HL-60 (cell line): ENCODE data around the gene JMJD4.

ENCODE experiments used
- DNase-seq, 2 experiments: peaks; one replicate each; pipeline ENCODE4 v3.0.0-alpha.2; 2010 to 2020; ENCODE audit warnings: low read depth in 1 of 2, low spot score in 1 of 2
- H3K27ac ChIP-seq: fragments of 250-450 bp; sonication (Bioruptor Pico); replicated peaks from 2 replicates; pipeline ENCODE4 v1.5.1; 2020; ENCODE audit warnings: mild to moderate bottlenecking, moderate library complexity
- H3K27me3 ChIP-seq: fragments of 250-450 bp; sonication (Bioruptor Pico); 2 replicates; pipeline ENCODE4 v1.5.1; 2021; ENCODE audit warnings: mild to moderate bottlenecking, moderate library complexity; ENCODE audit not compliant: insufficient read depth, poor library complexity, severe bottlenecking
- H3K4me3 ChIP-seq: replicated peaks from 2 replicates; pipeline ENCODE4 v1.5.1; 2011; ENCODE audit warnings: mild to moderate bottlenecking, control low read depth, low read length; ENCODE audit not compliant: insufficient read depth
- GABPA ChIP-seq: IDR thresholded peaks from 2 replicates; pipeline ENCODE4 v1.6.1; 2012; ENCODE audit warnings: low read depth
- POLR2AphosphoS5 ChIP-seq: IDR thresholded peaks from 2 replicates; pipeline ENCODE4 v1.6.1; 2012; ENCODE audit warnings: low read depth
- SPI1 ChIP-seq: IDR thresholded peaks from 2 replicates; pipeline ENCODE4 v1.6.1; 2012; ENCODE audit warnings: low read depth, mild to moderate bottlenecking, borderline replicate concordance
- TF ChIP-seq, protein P1 (sequence below): IDR thresholded peaks from one replicate; pipeline ENCODE4 v1.5.1; 2011; ENCODE audit warnings: low read length, control low read depth, inconsistent platforms; ENCODE audit not compliant: insufficient read depth
- TF ChIP-seq, protein P2 (sequence below): IDR thresholded peaks from 2 replicates; pipeline ENCODE4 v1.6.1; 2012; ENCODE audit warnings: low read depth; ENCODE audit not compliant: insufficient replicate concordance

Gene JMJD4

DNA sequence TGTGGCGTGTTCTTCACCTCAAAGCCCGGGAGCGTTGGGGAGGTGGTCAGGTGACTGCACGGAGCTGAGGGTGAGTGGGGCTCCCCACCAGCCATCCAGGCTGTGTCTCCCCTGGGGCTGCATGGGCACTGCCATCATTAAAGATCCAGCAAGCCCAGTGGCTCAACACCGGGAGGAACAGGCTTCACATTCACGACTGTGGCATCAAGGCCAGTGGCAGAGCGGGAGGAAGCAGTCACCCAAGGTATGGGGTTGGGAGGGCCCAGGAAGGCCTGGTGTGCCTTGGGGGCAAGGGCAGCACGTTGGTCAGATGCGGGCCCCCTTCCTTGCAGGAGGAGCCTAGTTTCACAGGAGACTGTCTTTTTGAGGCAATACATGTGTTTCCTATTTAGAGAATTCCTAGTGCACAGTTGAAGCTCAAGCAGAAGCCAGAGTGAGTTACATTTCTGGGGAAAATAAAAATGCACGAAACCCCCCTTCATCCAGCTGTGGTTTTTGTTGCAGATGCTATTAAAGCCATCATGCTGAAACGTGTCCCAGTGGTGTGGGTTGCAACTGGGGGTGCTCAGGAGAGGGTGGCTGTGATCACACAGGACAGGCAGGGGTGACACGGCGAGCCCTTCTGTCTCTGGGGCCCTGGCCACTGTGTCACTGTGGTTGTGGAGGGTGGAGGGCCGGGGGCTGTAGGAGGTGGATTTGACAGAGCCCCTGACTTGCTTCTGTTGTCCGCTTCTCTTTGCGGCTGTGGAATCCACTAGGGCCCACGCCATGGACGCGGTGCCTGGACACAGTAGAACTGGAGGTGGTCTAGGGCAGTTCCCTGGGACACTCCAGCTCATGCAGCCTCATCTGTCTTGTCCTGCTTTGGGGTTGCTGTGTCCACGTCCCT is 34.2 kb upstream of the JMJD4 start:
- Histone ChIP-seq H3K27ac (no peak overlapping the region), H3K4me3 (no peak overlapping the region), H3K27me3 (no peaks in the 10 kb centered on the region)
- TF ChIP-seq POLR2AphosphoS5 (no peak), SPI1 (no peak), GABPA (no peak)
- TF ChIP-seq, protein P1, sequence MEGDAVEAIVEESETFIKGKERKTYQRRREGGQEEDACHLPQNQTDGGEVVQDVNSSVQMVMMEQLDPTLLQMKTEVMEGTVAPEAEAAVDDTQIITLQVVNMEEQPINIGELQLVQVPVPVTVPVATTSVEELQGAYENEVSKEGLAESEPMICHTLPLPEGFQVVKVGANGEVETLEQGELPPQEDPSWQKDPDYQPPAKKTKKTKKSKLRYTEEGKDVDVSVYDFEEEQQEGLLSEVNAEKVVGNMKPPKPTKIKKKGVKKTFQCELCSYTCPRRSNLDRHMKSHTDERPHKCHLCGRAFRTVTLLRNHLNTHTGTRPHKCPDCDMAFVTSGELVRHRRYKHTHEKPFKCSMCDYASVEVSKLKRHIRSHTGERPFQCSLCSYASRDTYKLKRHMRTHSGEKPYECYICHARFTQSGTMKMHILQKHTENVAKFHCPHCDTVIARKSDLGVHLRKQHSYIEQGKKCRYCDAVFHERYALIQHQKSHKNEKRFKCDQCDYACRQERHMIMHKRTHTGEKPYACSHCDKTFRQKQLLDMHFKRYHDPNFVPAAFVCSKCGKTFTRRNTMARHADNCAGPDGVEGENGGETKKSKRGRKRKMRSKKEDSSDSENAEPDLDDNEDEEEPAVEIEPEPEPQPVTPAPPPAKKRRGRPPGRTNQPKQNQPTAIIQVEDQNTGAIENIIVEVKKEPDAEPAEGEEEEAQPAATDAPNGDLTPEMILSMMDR: no peak
- TF ChIP-seq, protein P2, sequence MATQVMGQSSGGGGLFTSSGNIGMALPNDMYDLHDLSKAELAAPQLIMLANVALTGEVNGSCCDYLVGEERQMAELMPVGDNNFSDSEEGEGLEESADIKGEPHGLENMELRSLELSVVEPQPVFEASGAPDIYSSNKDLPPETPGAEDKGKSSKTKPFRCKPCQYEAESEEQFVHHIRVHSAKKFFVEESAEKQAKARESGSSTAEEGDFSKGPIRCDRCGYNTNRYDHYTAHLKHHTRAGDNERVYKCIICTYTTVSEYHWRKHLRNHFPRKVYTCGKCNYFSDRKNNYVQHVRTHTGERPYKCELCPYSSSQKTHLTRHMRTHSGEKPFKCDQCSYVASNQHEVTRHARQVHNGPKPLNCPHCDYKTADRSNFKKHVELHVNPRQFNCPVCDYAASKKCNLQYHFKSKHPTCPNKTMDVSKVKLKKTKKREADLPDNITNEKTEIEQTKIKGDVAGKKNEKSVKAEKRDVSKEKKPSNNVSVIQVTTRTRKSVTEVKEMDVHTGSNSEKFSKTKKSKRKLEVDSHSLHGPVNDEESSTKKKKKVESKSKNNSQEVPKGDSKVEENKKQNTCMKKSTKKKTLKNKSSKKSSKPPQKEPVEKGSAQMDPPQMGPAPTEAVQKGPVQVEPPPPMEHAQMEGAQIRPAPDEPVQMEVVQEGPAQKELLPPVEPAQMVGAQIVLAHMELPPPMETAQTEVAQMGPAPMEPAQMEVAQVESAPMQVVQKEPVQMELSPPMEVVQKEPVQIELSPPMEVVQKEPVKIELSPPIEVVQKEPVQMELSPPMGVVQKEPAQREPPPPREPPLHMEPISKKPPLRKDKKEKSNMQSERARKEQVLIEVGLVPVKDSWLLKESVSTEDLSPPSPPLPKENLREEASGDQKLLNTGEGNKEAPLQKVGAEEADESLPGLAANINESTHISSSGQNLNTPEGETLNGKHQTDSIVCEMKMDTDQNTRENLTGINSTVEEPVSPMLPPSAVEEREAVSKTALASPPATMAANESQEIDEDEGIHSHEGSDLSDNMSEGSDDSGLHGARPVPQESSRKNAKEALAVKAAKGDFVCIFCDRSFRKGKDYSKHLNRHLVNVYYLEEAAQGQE: no peak
- no peak for DNase-seq

DNA sequence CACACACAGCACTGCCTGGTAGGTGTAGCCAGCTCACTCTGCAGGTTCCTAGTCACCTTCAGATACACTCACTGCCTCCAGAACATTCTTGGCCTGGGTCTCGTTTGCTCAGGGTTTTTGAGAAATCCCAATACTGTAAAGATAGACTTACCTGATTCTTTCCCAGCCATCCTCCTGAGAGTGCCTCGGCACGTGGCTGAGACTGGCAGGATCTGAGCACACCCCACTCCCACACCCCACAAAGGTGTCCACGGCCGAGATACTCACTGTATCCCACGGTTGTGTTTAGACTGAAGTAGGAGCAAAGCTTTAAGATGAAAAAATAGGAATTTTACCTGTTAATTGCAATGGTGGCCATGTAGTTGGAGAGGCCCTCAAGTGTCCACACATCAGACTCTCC is 33.5 kb upstream of the JMJD4 start:
- no peaks in the 10 kb centered on the region for H3K27me3 ChIP-seq
- no peak for TF ChIP-seq SPI1
- no peak for TF ChIP-seq GABPA
- TF ChIP-seq, protein P1: no peak
- TF ChIP-seq, protein P2: no peak
- TF ChIP-seq POLR2AphosphoS5: no peak
- no peak overlapping the region for H3K4me3 ChIP-seq
- DNase-seq: no peak
- H3K27ac ChIP-seq: no peak overlapping the region

DNA sequence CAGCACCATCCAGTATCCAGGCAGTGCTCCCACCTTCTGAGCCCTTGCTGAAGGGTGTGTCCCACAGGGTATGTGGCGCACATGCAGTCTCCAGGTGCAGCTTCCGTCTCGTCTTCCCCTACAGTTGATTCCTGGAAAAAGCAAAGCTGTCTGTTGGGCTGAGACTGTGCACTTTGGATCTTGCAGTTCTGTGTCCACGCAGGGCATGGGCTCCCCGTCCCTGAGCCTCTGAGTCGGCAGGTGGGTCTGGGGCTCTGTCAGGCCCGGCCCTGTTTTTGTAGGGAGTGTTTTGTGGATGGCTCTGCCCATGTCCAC is 33.0 kb upstream of the JMJD4 start:
- no peak for DNase-seq
- Histone ChIP-seq H3K27me3 (no peaks in the 10 kb centered on the region), H3K4me3 (no peak overlapping the region), H3K27ac (no peak overlapping the region)
- TF ChIP-seq POLR2AphosphoS5: no peak
- TF ChIP-seq, protein P1: no peak
